Stomach smooth muscle (tissue), 2 donors: Measurements from ENCODE around the gene CRLF1.
A peak's percentile ranks its signal among the peaks of the same experiment; 100 is the strongest.

Experiments
- H3K27ac ChIP-seq: one replicate; pipeline ENCODE4 v1.7.0; 2013; ENCODE audit warnings: mild to moderate bottlenecking, low read length, inconsistent platforms
- H3K27me3 ChIP-seq, 2 donors: one replicate each; pipeline ENCODE4 v1.7.0; 2013; ENCODE audit warnings: low read length in 2 of 2; ENCODE audit not compliant: insufficient read depth in 2 of 2, control insufficient read depth in 1 of 2
- H3K36me3 ChIP-seq, 2 donors: one replicate each; pipeline ENCODE4 v1.7.0; 2013; ENCODE audit warnings: low read length in 2 of 2; ENCODE audit not compliant: control insufficient read depth in 2 of 2, insufficient read depth in 2 of 2
- H3K4me1 ChIP-seq: one replicate; pipeline ENCODE4 v1.7.0; 2013; ENCODE audit warnings: low read length; ENCODE audit not compliant: control insufficient read depth, insufficient read depth
- H3K4me3 ChIP-seq, 2 donors: one replicate each; pipeline ENCODE4 v1.7.0; 2013; ENCODE audit warnings: low read length in 2 of 2
- H3K9ac ChIP-seq, 2 donors: one replicate each; pipeline ENCODE4 v1.7.0; 2013; ENCODE audit warnings: low read length in 2 of 2, mild to moderate bottlenecking in 1 of 2
- H3K9me3 ChIP-seq, 2 donors: one replicate each; pipeline ENCODE4 v1.7.0; 2013; ENCODE audit warnings: low read length in 2 of 2; ENCODE audit not compliant: control insufficient read depth in 2 of 2
- donor health status: healthy.
- donor health status: Pancreatic carcinoma.

Gene CRLF1

DNA sequence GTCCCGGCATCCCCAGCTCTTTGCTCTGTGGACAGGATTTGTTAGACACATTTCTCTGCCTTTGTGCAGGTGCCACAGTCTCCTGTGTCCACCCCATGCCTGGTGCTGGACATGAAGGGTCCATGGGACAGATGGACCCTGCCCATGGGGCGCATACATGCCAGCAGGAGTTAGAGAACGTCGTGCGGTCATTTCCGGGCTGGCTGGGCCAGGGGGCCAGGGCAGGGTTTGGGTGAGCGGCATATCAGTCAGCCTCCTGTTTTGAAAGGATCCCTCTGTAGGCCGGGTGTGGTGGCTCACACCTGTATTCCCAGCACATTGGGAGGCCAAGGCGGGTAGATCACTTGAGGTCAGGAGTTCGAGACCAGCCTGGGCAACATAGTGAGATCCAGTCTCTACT is 41.2 kb upstream of the CRLF1 start:
- H3K27ac ChIP-seq: no peak overlapping the region
- no peaks in the 10 kb centered on the region for H3K27me3 ChIP-seq
- H3K9ac ChIP-seq: no peak overlapping the region
- H3K4me3 ChIP-seq: no peak overlapping the region
- peaks cover 0 to 2% of the 10 kb centered on the region in 2 donors for H3K36me3 ChIP-seq
- peaks cover 53% of the 10 kb centered on the region for H3K4me1 ChIP-seq
- no peaks in the 10 kb centered on the region for H3K9me3 ChIP-seq

GRCh38 chr19:18647371-18647767 is 40.8 kb upstream of the CRLF1 start:
- peaks cover 53% of the 10 kb centered on the region for H3K4me1 ChIP-seq
- H3K9ac ChIP-seq: no peak overlapping the region
- no peak overlapping the region for H3K4me3 ChIP-seq
- H3K27ac ChIP-seq: no peak overlapping the region
- H3K27me3 ChIP-seq: no peaks in the 10 kb centered on the region
- peaks cover 0 to 2% of the 10 kb centered on the region in 2 donors for H3K36me3 ChIP-seq
- H3K9me3 ChIP-seq: no peaks in the 10 kb centered on the region

DNA sequence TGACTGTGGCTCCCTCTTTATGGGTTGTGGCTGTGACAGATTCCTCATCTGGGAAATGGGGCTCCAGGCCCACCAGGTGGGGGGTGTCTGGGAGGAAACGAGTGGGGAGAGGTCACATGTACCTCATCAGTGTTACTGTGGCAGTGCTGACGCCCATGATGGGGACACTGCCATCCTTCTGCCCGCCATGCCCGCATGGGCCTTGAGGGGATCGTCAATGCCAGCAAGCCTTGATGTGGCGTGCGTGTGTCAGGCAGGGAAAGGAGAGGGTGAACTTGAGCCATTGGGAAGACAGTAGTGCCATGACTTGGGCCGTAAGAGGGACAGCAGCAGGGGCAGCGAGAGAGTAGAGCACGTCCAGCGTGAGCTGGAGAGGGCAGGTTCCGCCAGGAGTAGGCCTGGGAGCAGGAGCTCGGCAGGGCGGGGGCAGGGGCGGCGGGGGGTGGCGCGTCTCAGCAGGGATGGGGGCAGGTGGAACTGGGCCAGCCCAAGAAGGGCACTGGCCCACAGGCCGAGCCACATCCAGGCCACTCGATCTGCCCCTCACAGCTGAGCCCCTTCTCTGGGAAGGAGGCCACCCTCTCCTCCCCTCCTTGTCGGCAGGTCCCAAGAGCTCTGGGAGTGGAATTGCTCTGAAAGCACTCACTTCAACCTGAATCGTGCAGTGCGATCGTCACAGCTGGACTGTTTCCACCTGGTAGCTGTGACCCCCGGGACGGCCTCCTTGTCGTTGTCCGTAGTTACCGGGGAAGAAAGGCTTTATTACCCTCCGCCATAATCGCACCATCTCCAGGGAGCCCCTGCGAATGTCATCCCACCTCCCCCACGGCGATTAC is 40.2 kb upstream of the CRLF1 start:
- Histone ChIP-seq H3K4me3 (no peak overlapping the region), H3K36me3 (peaks cover 0 to 2% of the 10 kb centered on the region in 2 donors), H3K9me3 (no peaks in the 10 kb centered on the region), H3K4me1 (peaks cover 49% of the 10 kb centered on the region), H3K27ac (no peak overlapping the region), H3K9ac (no peak overlapping the region), H3K27me3 (no peaks in the 10 kb centered on the region)

- Histone ChIP-seq H3K27me3 (no peaks in the 10 kb centered on the region), H3K4me1 (peaks cover 34% of the 10 kb centered on the region), H3K9ac (no peak overlapping the region), H3K9me3 (no peaks in the 10 kb centered on the region), H3K36me3 (peaks cover 0 to 2% of the 10 kb centered on the region in 2 donors), H3K4me3 (peak overlapping the region in 1 of 2 donors; percentile 22), H3K27ac (no peak overlapping the region)
These were observed 38.5 kb upstream of the CRLF1 start for GRCh38 chr19:18645035-18645511.

DNA sequence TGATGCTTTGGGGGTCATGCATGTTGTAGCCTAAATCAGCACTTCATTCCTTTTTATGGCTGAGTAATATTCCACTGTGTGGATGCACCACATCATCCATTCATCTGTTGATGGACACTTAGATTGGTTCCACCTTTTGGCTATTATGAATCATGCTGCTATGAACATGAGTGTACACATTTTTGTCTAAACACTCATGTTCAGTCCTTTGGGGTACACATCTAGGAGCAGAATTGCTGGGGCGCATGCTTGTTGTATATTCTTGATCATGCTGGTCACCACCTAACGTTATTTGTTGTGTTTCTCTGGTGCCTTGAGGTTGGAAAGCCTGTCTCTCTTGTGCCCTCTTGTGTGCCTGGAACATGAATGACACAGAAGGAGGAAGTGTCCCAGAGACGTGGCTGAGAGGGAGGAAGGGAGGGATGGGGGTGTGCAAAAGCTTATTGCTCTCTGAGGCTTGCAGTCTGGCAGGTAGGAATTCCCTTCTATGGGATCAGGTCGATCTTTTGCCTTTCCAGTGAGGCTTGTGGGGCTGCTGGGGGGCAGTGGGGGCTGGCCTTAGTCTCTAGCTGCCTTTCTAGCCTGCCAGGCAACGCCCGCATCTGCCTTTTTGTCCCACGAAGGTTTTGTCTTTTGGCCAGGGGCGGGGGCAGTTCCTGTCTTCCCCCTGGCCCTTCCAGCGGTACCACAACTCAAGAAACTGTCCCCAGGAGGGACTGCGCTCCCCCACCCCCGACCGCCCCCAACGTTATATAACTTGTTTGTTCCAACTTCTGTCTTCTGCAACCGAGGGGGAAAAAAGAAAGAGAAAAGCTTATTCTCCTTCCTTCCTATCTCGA is 37.8 kb upstream of the CRLF1 start:
- Histone ChIP-seq H3K4me3 (peak overlapping the region in 1 of 2 donors; percentile 22), H3K9ac (peak overlapping the region in 1 of 2 donors; percentile 22), H3K9me3 (no peaks in the 10 kb centered on the region), H3K27me3 (no peaks in the 10 kb centered on the region), H3K36me3 (peaks cover 0 to 2% of the 10 kb centered on the region in 2 donors), H3K27ac (no peak overlapping the region), H3K4me1 (peaks cover 28% of the 10 kb centered on the region)

- no peaks in the 10 kb centered on the region for H3K9me3 ChIP-seq
- H3K4me3 ChIP-seq: no peak overlapping the region
- H3K36me3 ChIP-seq: no peaks in the 10 kb centered on the region
- no peak overlapping the region for H3K27ac ChIP-seq
- H3K27me3 ChIP-seq: no peaks in the 10 kb centered on the region
- H3K9ac ChIP-seq: no peak overlapping the region
- peaks cover 26% of the 10 kb centered on the region for H3K4me1 ChIP-seq
These were observed 33.2 kb upstream of the CRLF1 start for GRCh38 chr19:18639706-18640243.

DNA sequence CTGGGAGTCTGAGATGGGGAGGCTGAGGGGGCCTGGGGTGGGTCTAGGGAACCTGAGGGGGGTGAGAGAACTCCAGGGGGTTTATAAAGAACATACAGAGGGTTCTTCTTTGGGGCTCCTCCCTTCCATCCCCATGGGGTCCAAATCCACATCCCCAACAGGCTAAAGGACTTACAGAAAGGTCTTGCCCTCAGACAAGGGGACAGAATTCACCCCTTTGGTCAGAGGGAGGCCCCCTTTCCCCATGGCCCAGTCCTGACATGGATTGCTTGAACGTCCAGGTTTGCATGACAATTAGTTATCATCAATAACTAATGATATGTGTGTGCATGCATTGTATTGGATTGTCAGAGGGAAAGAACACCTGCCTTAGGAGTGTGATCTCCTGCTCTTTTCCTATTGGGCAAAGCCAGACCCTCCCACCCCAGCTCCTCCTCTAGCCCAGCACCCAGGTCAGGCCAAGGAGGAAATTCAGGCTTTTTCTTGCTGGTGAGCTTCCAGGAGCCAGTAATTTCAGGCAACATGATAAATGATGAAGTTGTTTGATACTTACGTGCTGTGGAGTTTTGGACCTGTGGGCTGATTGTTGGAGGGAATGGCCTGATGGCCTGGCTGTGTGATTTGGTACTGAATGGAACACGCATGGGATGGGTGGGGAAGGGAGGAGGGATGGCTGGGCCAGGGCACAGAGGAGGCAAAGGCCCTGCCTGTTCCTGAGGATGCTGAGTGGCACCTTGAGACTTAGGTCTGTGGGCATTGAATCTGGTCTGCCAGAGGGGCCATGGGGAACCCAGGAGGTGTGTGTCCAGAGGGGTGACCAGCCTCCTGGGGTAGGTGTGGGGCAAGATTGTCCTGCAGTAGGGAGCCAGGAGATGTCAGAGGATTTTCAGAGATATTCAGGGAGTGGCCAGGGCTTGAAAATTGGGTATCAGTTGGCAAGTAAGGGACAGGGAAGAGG is 31.4 kb upstream of the CRLF1 start:
- H3K4me1 ChIP-seq: peaks cover 21% of the 10 kb centered on the region
- H3K9ac ChIP-seq: peak overlapping the region; percentile 51 to 88
- peak overlapping the region; percentile 69 for H3K27ac ChIP-seq
- peak overlapping the region; percentile 80 to 88 for H3K4me3 ChIP-seq
- H3K27me3 ChIP-seq: no peaks in the 10 kb centered on the region
- no peaks in the 10 kb centered on the region for H3K36me3 ChIP-seq
- H3K9me3 ChIP-seq: no peaks in the 10 kb centered on the region

DNA sequence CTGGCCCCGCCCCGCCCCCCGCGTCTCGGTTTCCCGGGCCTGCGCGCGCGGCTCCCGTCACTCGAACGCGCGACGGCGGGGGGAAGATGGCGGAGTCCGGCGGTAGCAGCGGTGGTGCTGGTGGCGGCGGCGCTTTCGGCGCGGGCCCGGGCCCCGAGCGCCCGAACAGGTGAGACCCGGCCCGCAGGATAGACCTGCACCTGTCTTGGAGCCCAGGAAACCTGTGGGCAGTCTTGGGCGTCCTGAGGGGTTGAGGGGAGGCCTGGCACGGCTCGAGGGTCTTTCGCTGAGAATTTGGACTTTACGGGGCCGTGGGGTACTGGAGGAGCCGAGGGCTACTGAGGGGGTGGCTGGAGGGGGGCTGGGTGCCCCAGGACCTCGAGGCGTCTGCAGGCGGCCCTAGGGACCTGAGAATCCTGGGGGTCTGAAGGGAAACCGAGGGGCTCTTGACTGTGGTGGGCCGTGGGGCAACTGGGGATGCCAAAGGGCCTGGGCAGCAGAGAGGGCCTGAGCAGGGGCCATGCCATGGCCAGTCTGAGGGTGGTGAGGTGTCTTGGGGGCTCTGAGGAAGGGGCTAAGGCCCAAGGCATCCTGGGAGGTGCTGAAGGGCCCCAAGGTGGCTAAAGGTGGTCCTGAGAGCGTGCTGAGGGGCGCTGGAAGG is 30.5 kb upstream of the CRLF1 start, which contains the start of gene KLHL26:
KLHL26 (plus strand) TSS at position 60 of the 661 bp plus-strand sequence; CDS start at position 87, 27 bp downstream.
- Histone ChIP-seq H3K36me3 (no peaks in the 10 kb centered on the region), H3K9me3 (no peaks in the 10 kb centered on the region), H3K27me3 (no peaks in the 10 kb centered on the region), H3K4me3 (peak within 1 kb of the TSS; percentile 80 to 88), H3K27ac (peak within 1 kb of the TSS; percentile 69), H3K9ac (peak within 1 kb of the TSS; percentile 85 to 88), H3K4me1 (peaks cover 21% of the 10 kb centered on the region)

GRCh38 chr19:18636183-18636968 is 29.8 kb upstream of the CRLF1 start:
- H3K4me3 ChIP-seq: peak overlapping the region; percentile 63 to 88
- peak overlapping the region in 1 of 2 donors; percentile 42 for H3K9ac ChIP-seq
- H3K27ac ChIP-seq: no peak overlapping the region

More at GRCh38 chr19:18636183-18636968, 29.8 kb upstream of the CRLF1 start:
- Histone ChIP-seq H3K27me3 (no peaks in the 10 kb centered on the region), H3K4me1 (peaks cover 21% of the 10 kb centered on the region), H3K9me3 (no peaks in the 10 kb centered on the region), H3K36me3 (no peaks in the 10 kb centered on the region)
